Gastrocnemius medialis (tissue), 4 donors: ENCODE data around the gene ASTN2.

ENCODE experiments used
- CTCF ChIP-seq, 5 experiments: fragments of 450-650 bp in 3 of 5; fragments of 200-600 bp in 2 of 5; sonication (generic) in 2 of 5; IDR thresholded peaks in 4 of 5; conservative IDR thresholded peaks in 1 of 5; 1 replicate in 4 of 5; 2 replicates in 1 of 5; pipeline ENCODE4 v1.5.1; 2016 to 2019; ENCODE audit warnings: antibody characterized with exemption in 5 of 5, mild to moderate bottlenecking in 3 of 5, moderate library complexity in 3 of 5
- POLR2A ChIP-seq, 2 donors: fragments of 450-650 bp; IDR thresholded peaks; one replicate each; pipeline ENCODE4 v1.6.1; 2017; ENCODE audit warnings: antibody characterized with exemption in 2 of 2, mild to moderate bottlenecking in 2 of 2, moderate library complexity in 2 of 2

GRCh38 chr9:116984111-116984510 is 430.7 kb downstream of the ASTN2 start:
- TF ChIP-seq POLR2A (IDR thresholded peaks at IDR 0.05): no peak
- TF ChIP-seq CTCF (IDR thresholded peaks at IDR 0.05 in 4 of 5, conservative IDR thresholded peaks at IDR 0.05 in 1 of 5): no peak
